Cerebellar cortex (tissue), 1 donor: ENCODE data around the gene CORO1C.

Experiments
- DNase-seq: peaks from one replicate; pipeline ENCODE4 v3.0.0-alpha.2; 2015; ENCODE audit warnings: low spot score

The CORO1C gene

DNA sequence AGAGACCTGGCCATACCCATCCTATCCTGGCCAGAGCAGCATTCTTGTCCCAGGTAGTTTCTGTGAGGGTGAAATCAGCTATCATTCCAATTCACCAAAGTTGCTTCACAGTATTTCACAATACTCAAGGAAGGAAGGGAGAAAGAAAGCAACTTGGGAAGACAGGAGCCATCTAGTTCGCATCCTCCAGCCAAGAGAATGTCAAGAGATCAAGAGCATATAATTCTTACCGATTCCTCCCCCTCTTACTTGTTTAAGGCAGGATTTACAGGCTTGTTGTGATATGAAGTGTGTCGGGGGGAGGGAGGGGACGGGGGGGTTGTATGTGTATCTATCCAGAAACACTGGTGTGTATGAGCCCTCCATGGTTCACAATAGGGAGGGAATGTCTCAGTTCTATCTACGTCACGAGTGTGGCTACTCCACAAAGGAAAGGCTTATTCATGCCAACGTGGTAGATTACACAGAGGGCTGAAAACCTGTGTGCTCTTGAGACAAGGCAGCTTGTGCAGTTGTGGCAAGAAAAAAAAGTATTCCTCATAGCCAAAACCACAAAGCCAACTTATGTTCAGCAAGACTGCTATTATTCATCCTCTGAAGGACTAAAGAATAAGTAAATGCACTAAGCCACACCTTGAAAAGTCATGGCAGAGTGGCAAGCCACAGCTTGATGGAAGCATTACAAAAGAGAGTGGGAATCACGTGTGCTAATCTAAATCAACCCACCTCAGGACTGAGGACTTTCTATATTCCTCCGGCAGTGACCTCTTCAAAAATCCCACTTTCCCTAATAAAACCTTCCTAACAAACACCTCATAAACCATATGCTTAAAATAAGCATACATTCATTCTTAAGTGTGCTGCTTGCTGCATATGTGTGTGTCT, 35.0 kb downstream of the CORO1C start:
- DNase-seq, result no peak

DNA sequence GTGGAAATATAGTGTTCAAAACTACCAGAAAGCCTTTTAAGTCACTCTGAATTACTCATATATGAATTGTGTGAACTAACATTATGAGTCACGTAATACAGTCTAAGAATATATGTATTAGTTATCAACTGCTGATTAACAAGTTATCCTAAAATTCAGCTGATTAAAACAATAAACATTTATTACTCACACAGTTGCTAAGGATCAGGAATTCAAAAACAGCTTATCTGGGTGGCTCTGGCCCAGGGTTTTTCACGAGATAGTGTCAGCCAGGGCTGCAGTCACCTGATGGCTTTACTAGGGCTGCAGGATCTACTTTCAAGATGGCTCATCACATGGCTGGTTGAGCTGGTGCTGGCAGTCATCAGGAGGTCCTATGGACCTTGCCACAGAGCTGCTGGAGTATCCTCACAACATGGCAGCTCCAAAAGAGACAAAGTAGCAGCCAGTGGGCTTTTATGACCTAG, 36.5 kb downstream of the CORO1C start:
- DNase-seq, result no peak

DNA sequence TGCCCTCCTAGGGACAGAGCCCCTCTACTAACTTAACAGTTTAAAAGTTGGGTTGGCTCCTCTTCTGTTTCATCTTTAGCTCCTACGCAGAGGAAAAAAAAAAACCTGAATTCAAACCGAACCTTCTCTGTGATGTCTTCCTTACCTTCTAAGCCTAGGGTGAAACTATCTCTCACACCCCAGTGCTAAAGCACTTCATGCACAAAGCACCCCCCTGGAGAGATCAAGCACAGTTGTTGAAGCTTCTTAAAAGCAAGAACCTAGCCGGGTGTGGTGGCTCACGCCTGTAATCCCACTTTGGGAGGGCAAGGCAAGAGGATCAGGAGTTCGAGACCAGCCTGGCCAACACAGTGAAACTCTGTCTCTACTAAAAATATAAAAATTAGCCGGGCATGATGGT, 37.6 kb downstream of the CORO1C start:
- no peak for DNase-seq

DNA sequence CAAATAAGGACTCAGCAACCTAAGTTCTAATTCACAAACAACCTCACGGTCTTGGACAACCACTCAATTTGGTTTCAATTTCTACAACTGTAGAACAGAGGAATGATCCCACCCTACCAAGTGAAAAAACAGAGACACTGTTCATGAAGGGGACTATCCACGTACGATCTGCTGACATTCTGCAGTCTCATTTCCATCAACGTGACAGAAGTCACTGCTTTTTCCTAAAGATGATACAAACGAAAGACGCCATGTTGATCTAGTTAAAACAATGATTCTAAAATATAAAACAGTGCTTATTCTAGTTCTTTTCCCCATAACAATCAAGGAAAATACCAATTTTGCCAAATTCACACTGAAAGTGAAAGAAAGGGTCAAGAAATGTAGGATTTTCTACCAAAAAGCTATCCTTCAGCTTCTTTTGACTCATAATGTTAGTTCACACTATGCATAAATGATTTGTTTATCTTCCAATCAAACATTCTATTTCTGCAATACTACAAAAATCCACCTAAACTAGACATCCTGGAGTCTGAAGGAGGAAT, 38.1 kb downstream of the CORO1C start:
- no peak for DNase-seq

DNA sequence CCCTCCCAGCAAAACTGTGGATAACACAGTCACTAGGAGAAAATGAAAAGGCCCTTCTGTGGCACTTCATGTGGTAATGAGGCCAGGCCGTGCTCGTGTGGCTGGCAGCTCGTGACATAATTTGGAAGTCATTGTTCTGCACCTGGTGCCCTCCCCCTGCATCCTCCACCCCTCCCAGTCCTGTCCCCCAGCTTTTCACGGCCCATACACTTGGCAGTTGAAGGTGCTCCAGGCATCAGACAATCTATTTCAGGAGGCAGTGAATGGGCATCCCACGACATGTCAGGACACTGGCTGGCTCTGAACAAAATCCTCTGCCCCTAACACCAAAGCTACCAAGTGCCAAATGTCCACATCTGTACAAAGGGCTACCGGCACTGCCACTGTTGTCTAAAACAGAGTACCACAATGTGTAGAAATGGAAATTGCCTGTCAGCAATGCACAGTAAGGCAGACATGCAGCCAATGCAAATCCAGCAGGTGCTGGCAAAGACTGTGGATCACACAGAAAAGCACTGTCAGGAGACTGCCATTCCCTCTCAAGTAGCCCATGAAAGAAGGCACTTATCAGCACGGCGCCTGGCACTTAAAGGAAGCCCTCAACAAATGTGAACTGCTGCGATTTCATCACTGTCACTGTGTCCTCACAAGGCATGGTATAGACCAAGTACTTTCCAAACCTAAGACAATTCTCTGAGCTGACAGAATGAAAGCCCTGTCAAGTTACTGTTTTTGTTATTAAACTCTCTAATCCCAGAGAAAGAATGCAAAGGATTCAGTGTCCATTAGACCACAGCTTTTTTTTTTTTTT, 39.1 kb downstream of the CORO1C start:
- DNase-seq, result peak; percentile 74

DNA sequence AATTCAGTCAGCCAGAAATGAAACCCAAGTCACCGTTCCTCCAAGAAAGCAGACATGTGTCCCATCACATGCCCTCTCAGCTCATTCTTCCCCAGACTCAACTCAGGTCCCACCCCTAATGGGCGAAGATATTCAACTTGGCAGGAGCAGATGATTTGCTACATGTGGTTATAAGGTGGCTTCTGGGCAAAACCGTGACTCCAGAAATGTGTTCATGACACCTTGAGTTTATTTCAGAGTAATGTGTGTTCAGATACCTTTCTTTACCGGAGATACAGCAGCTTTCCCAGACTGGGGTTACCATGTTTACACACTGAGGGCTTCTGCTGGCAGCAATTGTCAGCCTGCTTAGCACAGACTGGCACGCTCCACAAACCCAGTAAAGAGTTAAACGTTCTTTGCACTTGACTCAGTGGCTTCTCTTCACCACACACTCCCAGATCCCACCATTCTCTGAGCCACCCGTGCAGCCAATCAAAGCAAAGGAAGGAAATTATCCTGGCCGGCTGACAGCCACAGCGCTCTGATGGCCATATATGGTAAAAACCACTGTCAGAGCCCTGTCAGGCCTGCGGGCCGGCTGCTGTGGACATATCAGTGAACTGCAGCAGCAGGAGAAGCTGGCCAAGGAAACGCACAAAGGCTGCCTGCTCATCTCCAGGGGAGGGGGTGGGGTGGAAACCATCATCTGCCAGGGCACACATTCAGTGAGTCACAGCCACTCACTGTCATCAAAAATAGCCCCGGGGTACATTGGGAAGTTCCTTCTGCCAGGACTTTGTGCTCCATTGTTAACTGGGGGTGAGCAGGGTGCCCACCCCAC, 39.9 kb downstream of the CORO1C start:
- DNase-seq, result peak; percentile 89

DNA sequence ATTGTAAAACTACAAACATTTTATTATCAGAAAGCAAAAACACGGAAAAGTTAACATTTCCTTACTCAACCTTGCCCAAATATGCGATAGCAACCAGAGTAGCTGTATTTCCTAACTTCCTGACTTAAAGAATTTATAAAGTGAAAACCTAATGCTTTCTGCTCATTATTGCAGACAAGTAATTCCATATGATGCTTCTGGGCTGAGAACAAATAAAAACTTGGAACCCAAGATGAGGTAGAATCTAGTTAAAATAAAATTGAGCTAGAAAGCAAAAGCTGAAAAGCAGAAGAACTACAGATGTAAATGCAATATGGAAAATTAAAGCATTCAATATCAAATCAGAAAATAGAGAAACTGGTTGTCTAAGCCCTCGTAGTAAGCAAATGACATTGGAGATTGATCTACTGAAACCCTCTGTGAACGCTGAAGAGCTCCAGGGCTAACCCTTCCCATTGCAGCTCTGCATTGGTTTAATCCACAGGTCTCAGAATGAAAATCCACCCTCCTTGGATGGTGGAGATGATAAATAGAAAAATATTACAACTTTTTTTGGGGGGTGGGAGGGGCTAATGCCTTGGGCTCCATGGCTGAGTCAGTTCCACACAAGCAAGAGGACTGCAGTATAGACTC, 40.7 kb downstream of the CORO1C start:
- DNase-seq, result no peak

DNA sequence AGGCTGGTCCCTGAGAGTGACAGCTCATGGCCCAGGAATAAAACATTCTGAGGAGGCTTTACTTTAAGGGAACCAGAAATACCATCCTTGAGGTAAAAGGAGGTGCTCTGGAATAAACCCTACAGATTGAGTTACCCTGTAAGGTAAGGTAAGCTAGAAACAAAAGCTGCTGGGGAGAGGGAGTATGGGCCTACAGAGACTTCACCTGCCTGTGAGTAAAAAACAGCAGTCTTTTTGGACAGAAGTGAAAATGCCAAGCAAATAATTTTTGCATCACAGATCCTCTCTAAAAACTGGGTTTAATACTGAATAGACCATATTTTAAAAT, 41.2 kb downstream of the CORO1C start:
- DNase-seq, result no peak

DNA sequence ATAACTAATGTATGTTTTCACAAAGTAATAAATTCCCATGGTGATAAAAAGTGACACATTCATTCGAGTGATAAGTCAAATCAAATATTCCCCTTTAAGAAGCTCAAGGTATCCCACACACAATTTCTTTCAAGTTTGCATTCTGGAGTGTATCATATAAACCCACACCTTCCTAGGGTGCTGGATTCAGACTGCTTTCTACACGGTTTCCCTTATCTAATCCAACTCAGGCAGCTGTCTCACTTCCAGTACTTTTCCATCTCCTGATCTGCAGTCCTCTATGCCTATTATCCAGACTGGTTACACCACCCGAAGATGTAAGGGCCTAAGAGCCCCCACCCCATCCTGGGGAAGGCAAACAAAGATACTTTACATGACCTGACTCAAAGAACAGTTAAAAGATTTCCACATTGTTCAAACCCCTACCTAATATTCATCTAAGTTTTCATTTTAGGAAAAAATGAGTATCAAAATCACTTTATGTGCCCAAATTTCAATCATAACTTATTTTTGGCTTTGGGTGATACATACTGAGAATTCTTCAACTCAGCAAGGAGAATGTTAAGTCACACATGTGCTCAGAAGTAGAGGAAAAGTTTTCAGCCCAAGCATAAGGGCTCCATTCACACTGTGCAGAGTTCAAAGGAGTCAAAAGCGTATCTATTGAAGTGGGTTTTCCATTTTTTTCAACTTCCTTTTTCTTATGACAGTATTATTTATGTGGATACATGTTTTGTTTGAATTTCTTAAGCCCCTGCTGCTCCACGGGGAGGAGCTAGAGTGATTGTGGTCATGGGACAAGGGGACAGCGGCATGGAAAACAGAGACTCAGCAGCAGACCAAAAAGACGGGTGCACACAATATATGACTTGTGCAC, 41.8 kb downstream of the CORO1C start:
- peak; percentile 31 for DNase-seq

DNA sequence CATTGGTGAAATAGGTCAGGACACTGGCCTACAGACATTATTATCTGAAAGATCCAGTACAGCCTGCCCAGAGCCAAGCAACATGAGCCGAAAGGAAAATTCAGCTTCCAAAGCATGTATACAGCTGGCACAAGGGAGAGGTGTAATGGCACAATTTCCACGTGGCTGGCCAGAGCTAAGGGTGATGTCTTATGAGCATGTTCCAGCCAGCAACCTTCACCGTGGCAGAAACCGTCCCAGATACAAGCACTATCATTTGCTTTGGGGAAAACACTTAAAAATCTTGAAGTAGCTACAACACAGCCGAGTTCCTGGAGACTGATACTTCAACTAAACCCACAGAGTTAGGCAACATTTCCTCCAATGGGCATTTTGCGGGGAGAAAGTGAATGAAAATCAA, 44.5 kb downstream of the CORO1C start:
- no peak for DNase-seq

DNA sequence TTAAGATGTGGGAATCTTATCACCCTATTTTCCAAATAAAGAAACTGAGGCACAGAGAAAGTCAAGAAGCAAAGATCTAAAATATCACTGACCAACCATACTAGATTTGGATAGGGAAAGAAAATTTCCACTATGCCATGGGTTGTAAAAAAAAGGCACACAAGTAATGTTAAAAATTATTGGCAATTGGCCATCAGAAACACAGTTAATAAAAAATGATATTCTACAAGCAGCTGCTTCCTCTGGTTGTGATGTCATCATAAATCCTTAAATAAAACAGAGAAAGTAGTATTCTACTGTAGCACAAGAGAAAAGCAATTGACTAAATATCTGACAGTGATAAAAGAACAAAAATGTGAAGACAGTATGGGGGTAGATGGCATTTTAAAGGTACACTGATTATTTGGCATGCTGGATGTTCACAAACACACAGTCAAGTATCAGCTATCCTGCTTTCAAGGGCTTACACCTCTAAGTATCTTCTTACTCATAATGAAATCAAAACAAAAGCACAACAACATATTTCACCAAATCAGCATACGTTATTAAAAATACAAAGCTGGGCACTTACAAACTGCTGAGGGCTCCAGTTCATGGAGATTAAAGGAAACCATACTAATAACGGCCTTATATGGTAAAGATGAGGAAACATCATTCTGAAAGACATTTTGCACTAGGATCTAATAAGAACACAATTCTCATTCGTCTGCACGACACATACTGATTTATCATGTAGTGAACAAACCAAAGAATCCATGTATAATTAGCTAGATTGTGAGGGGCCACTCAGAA, 45.7 kb downstream of the CORO1C start:
- no peak for DNase-seq

DNA sequence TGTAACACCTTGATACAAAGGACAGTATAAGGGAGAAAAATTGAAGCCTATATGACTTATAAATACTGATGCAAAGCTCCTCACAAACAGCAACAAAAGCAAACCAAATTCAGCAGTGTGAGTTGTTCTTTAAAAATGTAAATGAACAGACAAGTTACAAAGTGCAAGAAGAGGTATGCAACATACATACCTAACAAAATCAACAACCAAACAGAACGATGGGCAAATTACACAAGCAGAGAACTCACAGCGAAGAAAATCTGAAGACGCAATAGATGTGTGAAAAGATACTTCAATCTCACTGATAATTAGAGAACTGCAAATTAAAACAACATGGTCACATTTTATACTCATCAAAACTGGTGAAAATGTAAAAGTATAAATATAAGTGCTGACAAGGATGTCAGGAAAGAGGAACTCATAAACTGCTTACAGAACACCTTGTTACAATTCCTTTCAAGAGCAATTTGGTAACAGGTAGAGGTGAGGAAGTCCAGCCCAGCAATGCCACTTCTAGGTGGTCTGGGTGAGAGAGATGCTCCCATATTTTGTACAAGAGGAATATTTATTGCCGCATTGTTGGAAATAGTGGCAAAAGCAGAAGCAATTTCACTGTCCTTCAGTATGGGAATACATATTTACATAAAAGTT, 47.3 kb downstream of the CORO1C start:
- no peak for DNase-seq

DNA sequence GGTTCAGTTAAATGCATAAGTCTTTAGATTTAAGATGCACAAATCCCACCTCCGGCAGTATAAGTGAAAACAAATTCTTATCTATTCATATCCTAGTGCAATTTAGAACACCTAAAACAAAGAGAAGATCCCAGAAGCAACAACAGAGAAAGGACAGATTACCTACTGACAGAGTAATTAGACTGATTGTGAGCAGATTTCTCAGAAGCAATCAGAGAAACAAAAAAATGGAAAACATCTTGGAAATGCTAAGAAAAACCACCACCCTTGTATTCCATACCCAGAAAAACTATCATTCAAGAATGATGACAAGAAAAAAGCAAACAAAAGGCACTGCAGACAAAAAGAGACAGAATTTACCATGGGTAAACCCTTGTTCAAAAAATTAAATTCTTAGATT, 50.0 kb downstream of the CORO1C start:
- no peak for DNase-seq

DNA sequence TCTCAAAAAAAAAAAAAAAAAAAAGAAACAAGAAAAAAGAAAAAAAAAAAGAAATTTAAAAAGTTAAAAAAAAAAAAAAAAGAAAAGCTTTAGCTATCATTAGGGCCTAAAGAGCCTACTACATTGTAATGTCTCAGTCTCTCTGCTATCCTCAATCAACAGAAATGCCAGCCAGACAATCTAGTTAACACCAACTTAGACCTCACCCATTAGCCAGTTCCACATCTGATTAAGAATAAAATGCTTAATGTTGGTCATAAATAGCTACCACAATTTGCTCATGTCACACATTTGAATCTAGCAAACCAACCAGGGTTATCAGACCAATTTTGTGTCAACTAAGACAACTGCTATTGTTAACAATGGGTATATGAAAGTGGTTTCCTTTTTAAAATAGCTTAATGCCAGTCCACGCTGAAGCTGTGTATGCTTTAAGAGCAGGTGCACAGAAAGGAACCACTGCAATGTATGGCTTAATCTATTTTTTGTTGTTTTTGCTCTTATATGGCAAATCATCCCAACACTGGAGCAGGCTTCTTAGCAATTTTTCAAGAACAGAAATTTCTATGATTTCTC, 52.1 kb downstream of the CORO1C start:
- DNase-seq, result no peak

DNA sequence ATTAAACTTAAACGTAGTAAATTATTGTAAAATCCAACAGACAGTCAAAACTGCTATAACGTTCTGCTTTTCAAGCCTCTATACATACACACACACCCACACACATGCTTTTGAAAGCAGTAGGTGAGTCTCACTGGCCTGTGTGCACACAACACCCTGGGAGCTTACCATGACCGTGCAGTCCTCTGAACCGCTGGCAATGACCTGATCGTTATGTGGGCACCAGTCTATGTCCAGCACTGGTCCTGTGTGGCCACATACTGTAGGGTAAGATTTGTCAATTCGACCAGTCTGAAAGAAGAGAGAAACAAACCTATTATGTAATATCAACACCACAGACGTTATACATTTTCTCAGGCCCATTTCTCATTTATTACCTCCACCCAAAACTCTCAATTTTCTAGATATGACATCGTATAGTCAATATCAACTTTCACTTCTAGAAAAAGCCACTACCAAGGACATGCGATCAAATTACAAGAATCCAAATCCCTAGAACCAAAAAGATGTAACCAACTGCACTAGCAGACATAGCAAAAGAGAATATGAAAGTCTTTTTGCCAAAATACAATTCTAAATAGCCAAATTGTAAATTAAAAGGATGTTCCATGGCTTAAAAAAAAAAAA, 53.1 kb downstream of the CORO1C start:
- DNase-seq, result no peak

DNA sequence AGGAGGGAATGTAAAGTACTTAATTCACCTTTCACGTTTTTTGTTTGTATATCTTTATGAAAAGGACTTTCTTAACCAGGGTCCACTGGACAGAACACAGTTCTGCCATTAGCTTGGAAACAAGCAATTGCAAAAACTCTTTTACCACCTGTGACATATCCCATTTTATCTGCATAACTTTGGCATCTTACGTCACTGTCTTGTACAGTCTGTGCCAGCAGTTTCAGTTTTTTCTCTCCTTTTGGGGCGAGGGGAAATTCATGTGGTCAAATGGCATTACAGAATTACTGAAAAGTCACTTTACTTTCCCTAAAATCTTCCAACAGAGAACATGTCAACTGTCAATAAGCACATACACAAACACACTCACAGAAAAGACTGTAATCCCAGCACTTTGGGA, 53.9 kb downstream of the CORO1C start:
- DNase-seq, result no peak

DNA sequence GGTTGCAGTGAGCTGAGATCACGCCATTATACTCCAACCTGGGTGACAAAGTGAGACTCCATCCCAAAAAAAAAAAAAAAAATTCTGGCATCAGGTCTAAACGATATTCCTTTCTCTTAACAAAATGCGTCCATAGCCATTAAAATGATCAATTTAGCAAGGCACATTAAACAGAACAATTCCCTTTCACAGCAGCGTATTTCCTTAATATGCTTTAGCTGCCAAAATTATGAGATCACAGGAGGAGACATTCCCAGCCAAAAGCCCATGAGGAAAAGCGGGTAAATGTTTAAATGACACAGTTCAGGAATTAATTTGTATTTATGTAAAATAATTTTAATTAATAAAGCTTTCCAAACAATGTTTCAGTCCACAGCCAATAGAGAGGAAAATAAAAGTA, 54.6 kb downstream of the CORO1C start:
- no peak for DNase-seq

DNA sequence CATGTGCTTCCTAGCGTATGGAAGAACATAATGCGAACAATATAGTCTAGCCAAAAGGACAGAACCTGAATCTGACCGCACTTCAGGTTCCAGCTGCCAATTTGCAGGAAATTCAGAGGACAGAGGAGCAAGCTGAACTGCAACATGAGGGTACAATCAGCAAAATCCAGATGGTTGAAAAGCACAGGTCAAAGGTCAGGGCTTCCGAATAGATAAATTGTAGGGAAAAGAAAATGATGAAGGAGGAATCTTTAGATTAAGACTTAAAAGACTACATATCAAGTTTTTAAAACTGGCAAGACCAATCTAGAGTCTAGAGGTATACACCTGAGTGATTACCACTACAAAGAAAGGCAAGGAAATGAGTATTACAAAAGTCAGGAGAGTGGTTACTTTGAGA, 55.5 kb downstream of the CORO1C start:
- no peak for DNase-seq
